SK-N-SH treated with all-trans-retinoic acid at 6 μM for 48 hours (cell line): Measurements from ENCODE around the gene CXCL10.

Experiments used
- ATAC-seq: fragments of 200-7000 bp; cut with Tn5 transposase; 3 replicates; pipeline ENCODE4 v1.9.1; 2020; ENCODE audit warnings: mild to moderate bottlenecking, moderate library complexity
- BACH2 ChIP-seq: fragments of 250-450 bp; sonication (Bioruptor Pico); IDR thresholded peaks from 2 replicates; pipeline ENCODE4 v1.9.0; 2021; ENCODE audit warnings: mild to moderate bottlenecking, borderline replicate concordance
- CREB5 ChIP-seq: fragments of 250-450 bp; sonication (Bioruptor Pico); IDR thresholded peaks from 2 replicates; pipeline ENCODE4 v1.5.1; 2020; ENCODE audit warnings: low read depth, mild to moderate bottlenecking, moderate library complexity
- CSDC2 ChIP-seq: fragments of 250-450 bp; sonication (Bioruptor Pico); IDR thresholded peaks from 2 replicates; pipeline ENCODE4 v1.5.0; 2020; ENCODE audit warnings: mild to moderate bottlenecking, moderate library complexity
- CSRNP3 ChIP-seq: fragments of 250-450 bp; sonication (Bioruptor Pico); IDR thresholded peaks from 2 replicates; pipeline ENCODE4 v1.5.1; 2021; ENCODE audit warnings: mild to moderate bottlenecking, moderate library complexity
- ESRRG ChIP-seq: fragments of 250-450 bp; sonication (Bioruptor Pico); IDR thresholded peaks from 2 replicates; pipeline ENCODE4 v1.6.1; 2021; ENCODE audit warnings: mild to moderate bottlenecking
- GLIS3 ChIP-seq: fragments of 250-450 bp; sonication (Bioruptor Pico); IDR thresholded peaks from 2 replicates; pipeline ENCODE4 v1.5.0; 2020; ENCODE audit warnings: mild to moderate bottlenecking, moderate library complexity
- ISL1 ChIP-seq: fragments of 250-450 bp; sonication (Bioruptor Pico); IDR thresholded peaks from 2 replicates; pipeline ENCODE4 v2.1.2; 2022; ENCODE audit warnings: mild to moderate bottlenecking, moderate library complexity
- PATZ1 ChIP-seq: fragments of 250-450 bp; sonication (Bioruptor Pico); IDR thresholded peaks from 2 replicates; pipeline ENCODE4 v1.8.0; 2020; ENCODE audit warnings: mild to moderate bottlenecking, moderate library complexity, borderline replicate concordance
- POU6F1 ChIP-seq: fragments of 250-450 bp; sonication (Bioruptor Pico); IDR thresholded peaks from 2 replicates; pipeline ENCODE4 v1.8.0; 2021; ENCODE audit warnings: low read depth, mild to moderate bottlenecking, moderate library complexity, borderline replicate concordance
- PPARA ChIP-seq: fragments of 250-450 bp; sonication (Bioruptor Pico); IDR thresholded peaks from 2 replicates; pipeline ENCODE4 v1.5.0; 2020; ENCODE audit warnings: mild to moderate bottlenecking, borderline replicate concordance
- RARB ChIP-seq: fragments of 250-450 bp; sonication (Bioruptor Pico); IDR thresholded peaks from 2 replicates; pipeline ENCODE4 v1.8.0; 2021; ENCODE audit warnings: mild to moderate bottlenecking, moderate library complexity
- SNAI2 ChIP-seq: fragments of 250-450 bp; sonication (Bioruptor Pico); IDR thresholded peaks from 2 replicates; pipeline ENCODE4 v1.5.0; 2020; ENCODE audit warnings: mild to moderate bottlenecking, moderate library complexity
- TCF4 ChIP-seq: fragments of 250-450 bp; sonication (Bioruptor Pico); IDR thresholded peaks from 2 replicates; pipeline ENCODE4 v1.8.0; 2021; ENCODE audit warnings: mild to moderate bottlenecking, moderate library complexity, borderline replicate concordance
- TOX ChIP-seq: fragments of 250-450 bp; sonication (Bioruptor Pico); IDR thresholded peaks from 2 replicates; pipeline ENCODE4 v1.8.0; 2021; ENCODE audit warnings: mild to moderate bottlenecking, moderate library complexity, borderline replicate concordance
- TSHZ2 ChIP-seq: fragments of 250-450 bp; sonication (Bioruptor Pico); IDR thresholded peaks from 2 replicates; pipeline ENCODE4 v1.5.0; 2020; ENCODE audit warnings: mild to moderate bottlenecking, moderate library complexity
- ZC3H10 ChIP-seq: fragments of 250-450 bp; sonication (Bioruptor Pico); IDR thresholded peaks from 2 replicates; pipeline ENCODE4 v1.5.1; 2021; ENCODE audit warnings: mild to moderate bottlenecking, moderate library complexity
- ZFP3 ChIP-seq: fragments of 250-450 bp; sonication (Bioruptor Pico); IDR thresholded peaks from 2 replicates; pipeline ENCODE4 v1.5.0; 2020; ENCODE audit warnings: mild to moderate bottlenecking, moderate library complexity
- ZFP30 ChIP-seq: fragments of 450-650 bp; formaldehyde crosslinking; IDR thresholded peaks from 2 replicates; pipeline ENCODE4 v1.5.0; 2022; ENCODE audit warnings: mild to moderate bottlenecking, moderate library complexity
- ZNF565 ChIP-seq: fragments of 450-650 bp; formaldehyde crosslinking; conservative IDR thresholded peaks from 2 replicates; pipeline ENCODE4 v1.5.0; 2020; ENCODE audit warnings: low read depth, mild to moderate bottlenecking, moderate library complexity
- ZNF70 ChIP-seq: fragments of 450-650 bp; formaldehyde crosslinking; IDR thresholded peaks from 2 replicates; pipeline ENCODE4 v1.5.0; 2020; ENCODE audit warnings: mild to moderate bottlenecking, moderate library complexity
- ZNF8 ChIP-seq: fragments of 450-650 bp; formaldehyde crosslinking; IDR thresholded peaks from 2 replicates; pipeline ENCODE4 v1.5.0; 2020; ENCODE audit warnings: mild to moderate bottlenecking, moderate library complexity

The CXCL10 gene

GRCh38 chr4:76023389-76023788 is at the start of gene CXCL10:
Gene CXCL10, minus strand, starts transcription at chr4:76023497. Its CDS starts 66 bp downstream, at chr4:76023431.
- ATAC-seq, result no peak
- no peak for TF ChIP-seq SNAI2 (CRISPR knock-in tag)
- no peak for TF ChIP-seq ZFP30 (CRISPR knock-in tag)
- TF ChIP-seq RARB (CRISPR knock-in tag), result no peak
- TF ChIP-seq CREB5 (CRISPR knock-in tag), result no peak
- TF ChIP-seq TCF4 (CRISPR knock-in tag), result no peak
- TF ChIP-seq TOX (CRISPR knock-in tag), result no peak
- TF ChIP-seq ZFP3 (CRISPR knock-in tag), result no peak
- no peak for TF ChIP-seq POU6F1 (CRISPR knock-in tag)
- no peak for TF ChIP-seq ZC3H10
- no peak for TF ChIP-seq TSHZ2 (CRISPR knock-in tag)
- no peak for TF ChIP-seq CSRNP3 (CRISPR knock-in tag)
- TF ChIP-seq ZNF70, result no peak
- TF ChIP-seq PPARA, result no peak

- ATAC-seq, result no peak
These were observed 49.5 kb upstream of the CXCL10 start for GRCh38 chr4:76072760-76073159.

GRCh38 chr4:76067652-76068286 is 44.5 kb upstream of the CXCL10 start:
- TF ChIP-seq ZFP30 (CRISPR knock-in tag) (no peak), CREB5 (CRISPR knock-in tag) (no peak), ISL1 (CRISPR knock-in tag) (no peak), ZFP3 (CRISPR knock-in tag) (no peak), GLIS3 (CRISPR knock-in tag) (no peak), ZNF565 (no peak), TSHZ2 (CRISPR knock-in tag) (no peak), ESRRG (CRISPR knock-in tag) (no peak), PPARA (no peak), TCF4 (CRISPR knock-in tag) (no peak), BACH2 (CRISPR knock-in tag) (no peak), POU6F1 (CRISPR knock-in tag) (no peak), ZC3H10 (no peak)
- peak; percentile 99 for ATAC-seq

More at GRCh38 chr4:76072760-76073159, 49.5 kb upstream of the CXCL10 start:
- TF ChIP-seq ISL1 (CRISPR knock-in tag), result no peak
- TF ChIP-seq PATZ1 (CRISPR knock-in tag), result no peak
- no peak for TF ChIP-seq ZFP3 (CRISPR knock-in tag)
- no peak for TF ChIP-seq ZNF8
- no peak for TF ChIP-seq CSDC2 (CRISPR knock-in tag)
- TF ChIP-seq, all 23 proteins: peak for 0
